Smooth muscle cell (in vitro differentiated cells): ENCODE results near the gene CYP2S1. TPM values are rescaled to one million over a fixed set of nuclear protein-coding genes. Genes with fewer than 3 reads are reported as not detected.
"Not testable (repeated sequence)": the region's sequence is repeated elsewhere in the genome, so short reads cannot be mapped to it uniquely, and the experiment has no call there.

Experiments used
- DNase-seq: peaks from one replicate; lab custom pipeline; 2025; ENCODE audit not compliant: unreplicated experiment; lab: John Stamatoyannopoulos, UW
- H2AFZ ChIP-seq: fragments of 200-600 bp; sonication (generic); 2 replicates; pipeline ENCODE4 v1.6.0; 2016; ENCODE audit warnings: antibody characterized with exemption, low read depth, mild to moderate bottlenecking
- H3F3A ChIP-seq: fragments of 200-600 bp; sonication (generic); 2 replicates; pipeline ENCODE4 v1.6.0; 2017; ENCODE audit warnings: antibody characterized with exemption, low read depth
- H3K27ac ChIP-seq: fragments of 200-600 bp; sonication (generic); 2 replicates; pipeline ENCODE4 v1.5.1; 2016; ENCODE audit warnings: low read depth, mild to moderate bottlenecking
- H3K27me3 ChIP-seq: fragments of 200-600 bp; sonication (generic); 2 replicates; pipeline ENCODE4 v1.6.1; 2016; ENCODE audit warnings: low read depth, mild to moderate bottlenecking
- H3K36me3 ChIP-seq: fragments of 200-600 bp; sonication (generic); 2 replicates; pipeline ENCODE4 v1.5.1; 2016; ENCODE audit warnings: low read depth
- H3K4me1 ChIP-seq: fragments of 200-600 bp; sonication (generic); 2 replicates; pipeline ENCODE4 v1.5.1; 2016; ENCODE audit warnings: low read depth
- H3K4me2 ChIP-seq: fragments of 200-600 bp; sonication (generic); 2 replicates; pipeline ENCODE4 v1.6.0; 2016; ENCODE audit warnings: mild to moderate bottlenecking
- H3K4me3 ChIP-seq: fragments of 200-600 bp; sonication (generic); 2 replicates; pipeline ENCODE4 v1.5.1; 2016; ENCODE audit warnings: mild to moderate bottlenecking
- H3K79me2 ChIP-seq: fragments of 200-600 bp; sonication (generic); 2 replicates; pipeline ENCODE4 v1.6.0; 2016; ENCODE audit warnings: low read depth, mild to moderate bottlenecking
- H3K9ac ChIP-seq: fragments of 200-600 bp; sonication (generic); 2 replicates; pipeline ENCODE4 v1.6.0; 2016; ENCODE audit warnings: low read depth
- H3K9me3 ChIP-seq: fragments of 200-600 bp; sonication (generic); replicated peaks from 2 replicates; pipeline ENCODE4 v1.5.1; 2016; ENCODE audit warnings: low read depth
- H4K20me1 ChIP-seq: fragments of 200-600 bp; sonication (generic); 2 replicates; pipeline ENCODE4 v1.6.0; 2016; ENCODE audit warnings: low read depth
- WGBS: methylation state at CpG from one replicate; pipeline ENCODE4 v1.1.7; 2016; ENCODE audit warnings: low lambda C conversion rate; 5-methylcytosine and 5-hydroxymethylcytosine counted together
- polyA plus RNA-seq: library from polyadenylated mRNA; unstranded; fragments of >200 nt; fragmentation: Nextera tagmentation; extraction: Ambion mirVana; gene quantifications from 2 replicates; pipeline ENCODE4 v1.2.1, GENCODE V29; 2016
- total RNA-seq: library from RNA; depleted of rRNA; stranded (reverse); fragments of >200 nt; gene quantifications from 2 replicates; pipeline ENCODE4 v1.2.3, GENCODE V29; 2014
- TF ChIP-seq, protein P1 (sequence below): fragments of 200-600 bp; sonication (generic); IDR thresholded peaks from 2 replicates; pipeline ENCODE4 v1.5.1; 2017; ENCODE audit warnings: borderline replicate concordance, mild to moderate bottlenecking, antibody characterized with exemption; ENCODE audit not compliant: insufficient read depth, poor library complexity, severe bottlenecking

The CYP2S1 gene
- total and polyA plus RNA-seq, 2 experiments from 2014 or later, result 0.18 to 1.8 TPM

DNA sequence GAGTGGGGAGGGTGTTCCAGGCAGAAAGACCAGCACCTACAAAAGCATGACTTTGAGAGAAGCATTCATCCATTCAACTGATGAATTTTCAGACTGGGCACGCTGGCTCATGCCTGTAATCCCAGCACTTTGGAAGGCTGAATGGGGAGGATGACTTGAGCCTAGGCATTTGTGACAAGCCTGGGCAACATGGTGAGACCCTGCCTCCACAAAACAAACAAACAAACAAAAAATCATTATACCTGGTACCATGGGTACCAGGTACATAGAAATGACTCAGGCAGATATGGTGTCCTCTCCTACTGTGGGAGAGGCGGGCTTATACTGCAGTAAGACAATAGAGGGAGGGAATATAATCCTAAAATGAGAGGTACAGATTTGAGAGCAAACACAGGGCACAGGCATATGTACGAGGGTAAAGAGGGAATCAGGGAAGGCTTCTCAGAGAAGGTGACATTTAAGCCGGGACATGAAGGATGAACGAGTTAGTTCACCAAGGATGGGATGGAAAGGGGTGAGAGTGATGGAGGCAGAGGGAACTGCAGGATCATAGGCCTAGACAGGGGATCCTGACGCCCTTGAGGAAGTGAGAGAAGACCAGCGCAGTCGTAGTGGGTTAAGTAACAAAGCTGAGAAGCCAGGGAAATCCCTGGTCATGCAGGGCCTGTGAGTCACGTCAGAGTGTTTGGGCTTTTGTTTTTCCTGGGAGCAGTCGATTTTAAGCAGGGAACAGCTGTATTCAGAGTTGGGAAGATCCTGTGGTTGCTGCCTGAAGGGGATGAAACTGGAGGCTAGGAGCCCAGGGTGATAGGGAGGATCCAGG, 2.9 kb downstream of the CYP2S1 start:
- Histone ChIP-seq H4K20me1 (no peaks in the 10 kb centered on the region), H3K4me1 (no peaks in the 10 kb centered on the region), H3K36me3 (no peaks in the 10 kb centered on the region), H2AFZ (no peak overlapping the region), H3K27ac (no peak overlapping the region), H3K4me2 (no peak overlapping the region), H3K9ac (no peak overlapping the region), H3K9me3 (no peaks in the 10 kb centered on the region), H3F3A (no peaks in the 10 kb centered on the region), H3K4me3 (no peak overlapping the region), H3K79me2 (no peaks in the 10 kb centered on the region), H3K27me3 (peaks cover 20% of the 10 kb centered on the region)
- 71% methylated on average over 10 of the region's 10 CpGs for WGBS
- TF ChIP-seq, protein P1, sequence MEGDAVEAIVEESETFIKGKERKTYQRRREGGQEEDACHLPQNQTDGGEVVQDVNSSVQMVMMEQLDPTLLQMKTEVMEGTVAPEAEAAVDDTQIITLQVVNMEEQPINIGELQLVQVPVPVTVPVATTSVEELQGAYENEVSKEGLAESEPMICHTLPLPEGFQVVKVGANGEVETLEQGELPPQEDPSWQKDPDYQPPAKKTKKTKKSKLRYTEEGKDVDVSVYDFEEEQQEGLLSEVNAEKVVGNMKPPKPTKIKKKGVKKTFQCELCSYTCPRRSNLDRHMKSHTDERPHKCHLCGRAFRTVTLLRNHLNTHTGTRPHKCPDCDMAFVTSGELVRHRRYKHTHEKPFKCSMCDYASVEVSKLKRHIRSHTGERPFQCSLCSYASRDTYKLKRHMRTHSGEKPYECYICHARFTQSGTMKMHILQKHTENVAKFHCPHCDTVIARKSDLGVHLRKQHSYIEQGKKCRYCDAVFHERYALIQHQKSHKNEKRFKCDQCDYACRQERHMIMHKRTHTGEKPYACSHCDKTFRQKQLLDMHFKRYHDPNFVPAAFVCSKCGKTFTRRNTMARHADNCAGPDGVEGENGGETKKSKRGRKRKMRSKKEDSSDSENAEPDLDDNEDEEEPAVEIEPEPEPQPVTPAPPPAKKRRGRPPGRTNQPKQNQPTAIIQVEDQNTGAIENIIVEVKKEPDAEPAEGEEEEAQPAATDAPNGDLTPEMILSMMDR, result no peak
- no peak for DNase-seq

DNA sequence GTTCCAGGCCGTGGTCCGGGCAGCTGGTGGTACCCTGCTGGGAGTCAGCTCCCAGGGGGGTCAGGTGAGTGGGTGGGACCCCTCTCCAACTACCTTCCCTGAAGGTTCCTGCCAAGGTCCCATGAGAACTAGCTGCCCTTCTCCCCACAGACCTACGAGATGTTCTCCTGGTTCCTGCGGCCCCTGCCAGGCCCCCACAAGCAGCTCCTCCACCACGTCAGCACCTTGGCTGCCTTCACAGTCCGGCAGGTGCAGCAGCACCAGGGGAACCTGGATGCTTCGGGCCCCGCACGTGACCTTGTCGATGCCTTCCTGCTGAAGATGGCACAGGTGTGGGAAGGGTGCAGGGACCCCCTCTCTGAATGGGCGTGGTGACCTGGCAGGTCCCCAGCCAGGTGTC, 5.5 kb downstream of the CYP2S1 start:
- no peak overlapping the region for H3K4me2 ChIP-seq
- H4K20me1 ChIP-seq, result no peaks in the 10 kb centered on the region
- 96% methylated on average over 11 of the region's 11 CpGs for WGBS
- H2AFZ ChIP-seq, result no peak overlapping the region
- TF ChIP-seq, protein P1, result no peak
- no peak overlapping the region for H3K27ac ChIP-seq
- no peak for DNase-seq
- H3F3A ChIP-seq, result no peaks in the 10 kb centered on the region
- no peak overlapping the region for H3K4me3 ChIP-seq
- peaks cover 2% of the 10 kb centered on the region for H3K27me3 ChIP-seq
- H3K4me1 ChIP-seq, result no peaks in the 10 kb centered on the region
- H3K9ac ChIP-seq, result no peak overlapping the region
- no peaks in the 10 kb centered on the region for H3K36me3 ChIP-seq
- H3K9me3 ChIP-seq, result no peaks in the 10 kb centered on the region
- H3K79me2 ChIP-seq, result no peaks in the 10 kb centered on the region

DNA sequence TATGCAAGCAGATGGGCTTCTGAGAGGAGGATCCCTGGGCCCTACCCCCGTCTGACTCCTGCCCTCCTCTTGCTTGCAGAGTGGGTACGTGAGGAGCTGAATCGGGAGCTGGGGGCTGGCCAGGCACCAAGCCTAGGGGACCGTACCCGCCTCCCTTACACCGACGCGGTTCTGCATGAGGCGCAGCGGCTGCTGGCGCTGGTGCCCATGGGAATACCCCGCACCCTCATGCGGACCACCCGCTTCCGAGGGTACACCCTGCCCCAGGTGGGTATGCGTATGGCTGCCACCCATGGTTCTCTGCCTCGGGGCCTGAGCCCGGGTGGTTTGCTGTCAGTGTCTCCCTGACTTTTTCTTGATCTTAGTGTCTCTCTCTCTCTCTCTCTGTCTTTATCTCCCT, 10.4 kb downstream of the CYP2S1 start:
- Histone ChIP-seq H3K27ac (no peak overlapping the region), H3K4me2 (no peak overlapping the region), H3K4me3 (no peak overlapping the region), H3K79me2 (no peaks in the 10 kb centered on the region), H3K9me3 (no peaks in the 10 kb centered on the region), H3K9ac (no peak overlapping the region), H3K36me3 (no peaks in the 10 kb centered on the region), H3F3A (no peaks in the 10 kb centered on the region), H3K4me1 (no peaks in the 10 kb centered on the region), H4K20me1 (no peaks in the 10 kb centered on the region), H3K27me3 (no peaks in the 10 kb centered on the region), H2AFZ (no peak overlapping the region)
- WGBS, result 93% methylated on average over 18 of the region's 18 CpGs
- DNase-seq, result no peak
- TF ChIP-seq, protein P1, result no peak

DNA sequence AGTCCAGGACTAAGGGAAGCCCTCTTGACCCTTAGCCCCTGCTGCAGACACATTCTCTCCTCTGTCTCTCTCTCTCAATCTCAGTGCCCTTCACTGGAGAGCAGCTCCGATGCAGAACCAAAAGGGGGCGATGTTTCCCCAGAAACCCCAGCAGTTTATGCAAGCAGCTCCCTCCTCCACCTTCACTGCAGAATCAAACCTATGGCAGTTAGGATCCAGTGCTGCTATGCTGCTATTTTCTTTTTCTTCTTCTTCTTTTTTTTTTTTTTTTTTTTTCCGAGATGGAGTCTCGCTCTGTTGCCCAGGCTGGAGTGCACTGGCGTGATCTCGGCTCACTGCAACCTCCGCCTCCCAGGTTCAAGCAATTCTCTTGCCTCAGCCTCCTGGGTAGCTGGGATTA, 11.3 kb downstream of the CYP2S1 start:
- not testable (repeated sequence) for H3K4me3 ChIP-seq, H3K27me3 ChIP-seq, H3K79me2 ChIP-seq, H3K36me3 ChIP-seq, H3F3A ChIP-seq, H3K9me3 ChIP-seq, H3K9ac ChIP-seq, H3K4me1 ChIP-seq, H3K4me2 ChIP-seq, H4K20me1 ChIP-seq, H2AFZ ChIP-seq, H3K27ac ChIP-seq
- DNase-seq, result peak; percentile 18
- 57% methylated on average over 7 of the region's 7 CpGs for WGBS
- TF ChIP-seq, protein P1, result peak; percentile 90
